ENCODE data around the gene PREPL. TPM values are rescaled to one million over a fixed set of nuclear protein-coding genes. Genes with fewer than 3 reads are reported as not detected.
"Not testable (repeated sequence)": the region's sequence is repeated elsewhere in the genome, so short reads cannot be mapped to it uniquely, and the experiment has no call there.

Gene PREPL
- total RNA-seq, 4 donors from 2014 or later: 18.7 to 40.6 (median 31.3) TPM

DNA sequence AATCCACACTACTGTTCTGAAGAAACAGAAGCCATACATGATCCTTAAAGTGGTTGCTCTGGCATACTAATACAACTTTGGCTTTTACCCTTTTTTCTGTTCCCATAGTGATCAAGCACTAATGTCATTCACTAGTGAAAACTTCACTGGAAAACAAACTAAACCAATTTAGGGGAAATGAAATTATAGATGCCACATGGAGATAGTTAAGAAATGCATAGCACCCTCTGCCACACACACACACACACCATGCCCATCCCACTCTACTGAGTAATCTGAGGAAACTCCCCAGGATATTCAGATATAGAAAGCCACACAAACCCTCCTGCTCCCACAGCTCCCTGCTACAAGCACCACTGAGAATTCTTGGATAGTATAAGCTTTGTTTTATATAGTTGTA, 46.9 kb downstream of the PREPL start:
- ATAC-seq (ENCODE audit: low FRiP score): no peak
- DNase-seq (ENCODE audit: low spot score): no peak

DNA sequence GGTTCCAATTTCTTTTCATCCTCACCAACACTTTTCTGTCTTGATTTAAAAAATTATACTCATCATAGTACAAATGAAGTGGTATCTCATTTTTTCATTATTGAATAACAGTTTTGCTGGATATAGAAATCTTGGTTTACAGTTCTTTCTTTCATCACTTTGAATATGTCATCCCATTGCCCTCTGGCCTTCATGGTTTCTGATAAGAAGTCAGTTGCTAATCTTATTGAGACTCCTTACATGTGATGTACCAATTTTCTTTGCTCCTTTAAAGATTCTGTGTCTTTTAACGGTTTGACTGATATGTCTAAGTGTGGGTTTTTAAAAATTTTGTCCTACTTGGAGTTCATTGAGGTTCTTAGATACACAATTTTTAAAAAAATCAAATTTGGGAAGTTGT, 51.0 kb downstream of the PREPL start:
- TF ChIP-seq, protein P1, sequence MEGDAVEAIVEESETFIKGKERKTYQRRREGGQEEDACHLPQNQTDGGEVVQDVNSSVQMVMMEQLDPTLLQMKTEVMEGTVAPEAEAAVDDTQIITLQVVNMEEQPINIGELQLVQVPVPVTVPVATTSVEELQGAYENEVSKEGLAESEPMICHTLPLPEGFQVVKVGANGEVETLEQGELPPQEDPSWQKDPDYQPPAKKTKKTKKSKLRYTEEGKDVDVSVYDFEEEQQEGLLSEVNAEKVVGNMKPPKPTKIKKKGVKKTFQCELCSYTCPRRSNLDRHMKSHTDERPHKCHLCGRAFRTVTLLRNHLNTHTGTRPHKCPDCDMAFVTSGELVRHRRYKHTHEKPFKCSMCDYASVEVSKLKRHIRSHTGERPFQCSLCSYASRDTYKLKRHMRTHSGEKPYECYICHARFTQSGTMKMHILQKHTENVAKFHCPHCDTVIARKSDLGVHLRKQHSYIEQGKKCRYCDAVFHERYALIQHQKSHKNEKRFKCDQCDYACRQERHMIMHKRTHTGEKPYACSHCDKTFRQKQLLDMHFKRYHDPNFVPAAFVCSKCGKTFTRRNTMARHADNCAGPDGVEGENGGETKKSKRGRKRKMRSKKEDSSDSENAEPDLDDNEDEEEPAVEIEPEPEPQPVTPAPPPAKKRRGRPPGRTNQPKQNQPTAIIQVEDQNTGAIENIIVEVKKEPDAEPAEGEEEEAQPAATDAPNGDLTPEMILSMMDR (IDR thresholded peaks at IDR 0.05): no peak
- ATAC-seq (ENCODE audit: low FRiP score) (no peak), DNase-seq (ENCODE audit: low spot score) (no peak)

More for the DNA sequence above, 46.9 kb downstream of the PREPL start:
- TF ChIP-seq, protein P1 (IDR thresholded peaks at IDR 0.05): no peak

DNA sequence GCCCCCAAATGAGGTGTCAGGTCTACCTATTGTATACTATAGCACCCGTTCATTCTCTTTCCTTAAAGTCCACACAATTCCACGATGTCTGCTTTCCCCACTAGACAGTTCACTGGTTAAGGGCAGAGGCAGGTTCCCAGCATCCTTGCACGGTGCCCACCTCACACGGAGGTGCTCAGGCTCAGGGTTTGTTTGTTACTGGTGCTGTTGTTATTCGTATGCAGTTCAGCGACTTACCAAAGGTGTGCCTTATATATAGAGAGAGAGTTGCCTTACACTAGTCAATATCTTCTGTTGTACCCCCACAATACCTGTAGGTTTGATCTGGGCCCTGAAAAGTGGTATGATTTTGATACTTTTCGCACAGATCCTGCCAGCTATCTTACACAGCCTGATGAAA, 55.4 kb downstream of the PREPL start:
- TF ChIP-seq, protein P1 (IDR thresholded peaks at IDR 0.05): no peak
- ATAC-seq (ENCODE audit: low FRiP score): no peak
- no peak for DNase-seq (ENCODE audit: low spot score)

DNA sequence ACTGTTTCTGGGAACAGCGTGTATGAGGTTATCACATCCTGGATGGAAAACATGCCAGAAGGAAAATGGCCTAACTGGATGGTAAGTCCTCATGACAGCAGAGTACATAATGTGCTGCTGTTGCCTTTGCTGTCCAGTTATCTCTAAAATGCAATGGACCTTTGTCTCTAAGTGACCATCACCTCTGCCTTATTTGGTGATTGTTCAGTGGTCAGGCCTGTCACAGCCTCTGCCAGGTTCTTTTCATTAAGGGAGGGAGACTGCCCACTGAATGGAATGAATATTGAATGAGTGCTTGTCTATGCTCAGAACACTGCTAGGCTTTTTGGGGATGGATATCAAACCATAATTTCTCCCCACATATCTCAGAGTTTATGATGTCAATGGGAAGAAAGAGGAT, 57.0 kb downstream of the PREPL start:
- TF ChIP-seq, protein P1 (IDR thresholded peaks at IDR 0.05): no peak
- DNase-seq (ENCODE audit: low spot score) (no peak), ATAC-seq (ENCODE audit: low FRiP score) (no peak)

DNA sequence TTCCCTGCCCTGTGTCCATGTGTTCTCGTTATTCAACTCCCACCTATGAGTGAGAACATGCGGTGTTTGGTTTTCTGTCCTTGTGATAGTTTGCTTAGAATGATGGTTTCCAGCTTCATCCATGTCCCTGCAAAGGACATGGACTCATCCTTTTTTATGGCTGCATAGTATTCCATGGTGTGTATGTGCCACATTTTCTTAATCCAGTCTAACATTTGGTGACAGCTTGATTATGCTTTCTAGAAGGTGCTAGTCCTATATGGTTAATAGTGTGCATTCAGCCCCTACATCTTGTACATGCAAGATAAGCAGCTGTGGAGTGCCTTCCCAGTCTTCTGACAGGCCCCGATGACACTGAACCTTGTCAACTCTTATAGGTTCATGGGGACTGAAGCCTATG, 57.5 kb downstream of the PREPL start:
- ATAC-seq (ENCODE audit: low FRiP score); DNase-seq (ENCODE audit: low spot score): not testable (repeated sequence)

- TF ChIP-seq, protein P1 (IDR thresholded peaks at IDR 0.05): no peak
- no peak for ATAC-seq (ENCODE audit: low FRiP score)
Observed at GRCh38 chr2:44301111-44301510, 60.2 kb downstream of the PREPL start.

GRCh38 chr2:44299635-44300034, 61.7 kb downstream of the PREPL start:
- TF ChIP-seq, protein P1 (IDR thresholded peaks at IDR 0.05): no peak
- ATAC-seq (ENCODE audit: low FRiP score) (no peak), DNase-seq (ENCODE audit: low spot score) (no peak)

More at GRCh38 chr2:44301111-44301510, 60.2 kb downstream of the PREPL start:
- DNase-seq (ENCODE audit: low spot score): no peak

- TF ChIP-seq, protein P1 (IDR thresholded peaks at IDR 0.05): no peak
- ATAC-seq (ENCODE audit: low FRiP score): no peak
- no peak for DNase-seq (ENCODE audit: low spot score)
Observed at GRCh38 chr2:44297431-44297830, 63.9 kb downstream of the PREPL start.

Measured in omental fat pad (tissue), 4 donors.